HUES6 (cell line): ENCODE results near the gene PAQR6.

Experiments used
- H3K27ac ChIP-seq: 2 replicates; pipeline ENCODE4 v1.7.0; 2013; ENCODE audit warnings: low read depth, mild to moderate bottlenecking, low read length, inconsistent platforms
- H3K27me3 ChIP-seq: 2 replicates; pipeline ENCODE4 v1.6.1; 2013; ENCODE audit warnings: low read length; ENCODE audit not compliant: control insufficient read depth, insufficient read depth
- H3K36me3 ChIP-seq: 2 replicates; pipeline ENCODE4 v1.6.1; 2013; ENCODE audit warnings: low read length; ENCODE audit not compliant: control insufficient read depth, insufficient read depth
- H3K4me1 ChIP-seq: 2 replicates; pipeline ENCODE4 v1.6.1; 2013; ENCODE audit warnings: low read length; ENCODE audit not compliant: control insufficient read depth, insufficient read depth
- H3K4me3 ChIP-seq: 2 replicates; pipeline ENCODE4 v1.5.1; 2013; ENCODE audit warnings: low read depth, low read length
- H3K9ac ChIP-seq: one replicate; pipeline ENCODE4 v1.6.1; 2013; ENCODE audit warnings: mild to moderate bottlenecking, low read length
- H3K9me3 ChIP-seq: 2 replicates; pipeline ENCODE4 v1.6.1; 2013; ENCODE audit warnings: low read depth, low read length; ENCODE audit not compliant: control insufficient read depth, insufficient read depth

The PAQR6 gene

DNA sequence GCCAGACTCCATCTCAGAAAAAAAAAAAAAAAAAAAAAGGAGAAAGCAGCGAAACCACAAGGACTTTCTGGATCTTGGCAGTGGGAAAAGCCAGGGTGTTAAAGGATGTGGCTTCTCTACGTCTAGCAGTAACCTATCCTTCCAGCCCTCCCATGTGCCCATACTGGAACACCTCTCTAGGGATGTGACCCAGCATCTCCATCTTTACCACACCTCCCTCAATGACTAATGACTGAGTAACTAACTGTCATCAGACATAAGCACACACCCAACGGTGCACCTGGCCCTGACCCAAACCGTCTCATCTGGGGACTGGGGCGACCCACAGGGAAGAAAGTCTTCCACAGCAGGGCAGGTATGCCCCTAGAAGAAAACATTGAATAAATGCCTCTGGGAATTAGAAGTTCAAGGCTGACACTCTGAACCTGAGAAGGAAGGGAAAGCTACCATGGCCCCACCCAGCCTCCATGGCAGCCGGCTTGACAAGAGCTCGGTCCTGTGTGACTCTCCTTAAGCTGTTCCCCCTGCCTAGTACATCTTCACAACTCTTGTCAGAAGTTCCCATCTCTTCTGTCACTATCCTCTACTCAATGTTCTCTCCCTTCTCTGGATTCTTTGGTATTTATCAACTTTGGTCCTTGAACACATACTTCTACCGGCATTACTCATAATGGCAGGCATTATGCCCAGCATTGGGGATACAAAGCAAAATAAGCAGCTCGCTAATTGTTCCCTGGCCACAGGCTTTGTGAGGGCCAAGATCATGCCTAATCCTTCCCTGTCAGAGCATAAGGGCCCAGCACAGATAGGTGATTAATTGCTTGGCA lies 14.8 kb upstream of the PAQR6 start:
- Histone ChIP-seq H3K27me3 (no peaks in the 10 kb centered on the region), H3K27ac (no peak overlapping the region), H3K9ac (no peak overlapping the region), H3K4me3 (no peak overlapping the region), H3K36me3 (peaks cover 95% of the 10 kb centered on the region), H3K4me1 (no peaks in the 10 kb centered on the region), H3K9me3 (no peaks in the 10 kb centered on the region)

DNA sequence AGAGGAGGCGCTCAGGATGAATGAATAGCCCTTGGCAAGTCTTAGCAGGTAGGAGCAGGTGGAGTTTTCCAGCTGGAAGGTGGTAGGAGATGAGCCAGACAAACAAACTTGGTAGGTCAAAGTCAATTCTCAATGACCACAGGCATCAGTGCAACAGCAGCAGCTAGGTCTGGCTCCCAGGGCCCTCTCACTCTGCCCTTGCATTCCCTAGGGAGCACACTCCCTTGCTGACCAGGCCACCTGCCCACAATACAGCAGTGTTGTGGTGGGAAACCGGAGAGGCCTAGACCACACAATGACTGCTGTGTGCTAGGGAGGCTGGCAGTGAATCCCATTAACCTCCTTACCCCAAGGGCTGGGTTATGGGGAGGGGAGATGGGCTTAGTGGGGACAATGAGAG lies 13.0 kb upstream of the PAQR6 start:
- no peak overlapping the region for H3K27ac ChIP-seq
- no peaks in the 10 kb centered on the region for H3K4me1 ChIP-seq
- H3K4me3 ChIP-seq, result no peak overlapping the region
- peaks cover 95% of the 10 kb centered on the region for H3K36me3 ChIP-seq
- no peaks in the 10 kb centered on the region for H3K27me3 ChIP-seq
- no peaks in the 10 kb centered on the region for H3K9me3 ChIP-seq
- H3K9ac ChIP-seq, result no peak overlapping the region

DNA sequence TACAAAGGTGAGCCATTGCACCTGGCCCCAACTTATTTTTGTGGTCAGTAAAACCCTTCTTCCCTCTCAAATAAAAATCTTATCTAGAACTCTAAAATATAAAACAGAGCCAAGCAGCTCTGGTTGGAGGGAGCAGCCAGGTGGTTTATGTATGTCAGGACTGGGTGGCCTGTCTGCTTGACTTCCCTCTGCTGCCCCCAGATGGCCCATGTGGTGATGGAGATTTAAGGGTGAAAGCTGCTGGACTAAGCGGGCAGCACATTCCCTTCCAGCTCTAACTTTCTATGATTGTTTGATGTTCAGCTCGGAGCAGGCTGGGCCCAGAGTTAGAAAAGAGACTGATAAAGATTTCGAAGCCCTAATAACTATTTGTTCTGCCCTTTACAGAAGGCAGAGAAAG lies 11.9 kb upstream of the PAQR6 start:
- Histone ChIP-seq H3K9me3 (no peaks in the 10 kb centered on the region), H3K4me1 (no peaks in the 10 kb centered on the region), H3K36me3 (peaks cover 89% of the 10 kb centered on the region), H3K4me3 (no peak overlapping the region), H3K9ac (no peak overlapping the region), H3K27ac (no peak overlapping the region), H3K27me3 (no peaks in the 10 kb centered on the region)

DNA sequence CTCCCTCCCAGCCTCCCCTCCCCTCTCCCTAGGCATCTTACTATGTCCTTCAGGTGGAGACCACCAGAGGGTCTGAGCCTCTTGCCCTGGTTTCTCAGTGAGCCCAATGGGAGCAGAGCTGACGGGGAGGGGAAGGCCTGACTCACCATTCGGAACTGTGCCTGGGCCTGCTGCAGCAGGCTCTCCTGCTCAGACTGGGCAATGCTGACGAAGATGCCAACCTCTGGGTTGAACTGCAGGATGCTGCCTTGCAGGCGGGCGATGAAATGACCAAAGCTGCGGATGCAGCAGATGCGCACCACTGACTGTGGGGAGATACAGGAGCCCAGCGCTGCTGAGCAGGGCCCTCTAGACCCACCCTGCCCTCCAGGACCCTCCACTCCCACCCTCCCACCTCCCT lies 11.0 kb upstream of the PAQR6 start:
- Histone ChIP-seq H3K4me3 (no peak overlapping the region), H3K9ac (no peak overlapping the region), H3K27ac (no peak overlapping the region), H3K27me3 (no peaks in the 10 kb centered on the region), H3K36me3 (peaks cover 85% of the 10 kb centered on the region), H3K9me3 (no peaks in the 10 kb centered on the region), H3K4me1 (no peaks in the 10 kb centered on the region)

DNA sequence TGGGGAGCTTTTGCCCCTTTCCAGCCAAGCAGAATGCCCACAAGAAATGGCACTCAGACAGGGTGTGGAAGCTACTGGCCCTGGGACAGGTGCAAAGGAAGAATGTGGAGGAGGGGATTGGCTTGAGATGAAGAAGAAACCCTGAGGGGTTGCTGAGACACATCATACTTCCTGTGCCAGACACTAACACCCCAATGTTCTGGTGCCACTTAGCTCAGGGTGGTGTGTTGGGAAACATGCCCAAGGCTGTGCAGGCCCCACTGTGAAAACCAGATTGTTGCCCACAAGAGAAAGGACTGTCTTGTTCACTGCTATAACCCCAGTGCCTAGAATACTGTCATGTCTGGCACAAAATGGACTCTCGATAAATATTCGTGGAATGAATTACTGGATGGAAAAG lies 9.9 kb upstream of the PAQR6 start:
- Histone ChIP-seq H3K27me3 (no peaks in the 10 kb centered on the region), H3K9ac (no peak overlapping the region), H3K4me1 (no peaks in the 10 kb centered on the region), H3K27ac (no peak overlapping the region), H3K4me3 (no peak overlapping the region), H3K9me3 (no peaks in the 10 kb centered on the region), H3K36me3 (peaks cover 85% of the 10 kb centered on the region)

DNA sequence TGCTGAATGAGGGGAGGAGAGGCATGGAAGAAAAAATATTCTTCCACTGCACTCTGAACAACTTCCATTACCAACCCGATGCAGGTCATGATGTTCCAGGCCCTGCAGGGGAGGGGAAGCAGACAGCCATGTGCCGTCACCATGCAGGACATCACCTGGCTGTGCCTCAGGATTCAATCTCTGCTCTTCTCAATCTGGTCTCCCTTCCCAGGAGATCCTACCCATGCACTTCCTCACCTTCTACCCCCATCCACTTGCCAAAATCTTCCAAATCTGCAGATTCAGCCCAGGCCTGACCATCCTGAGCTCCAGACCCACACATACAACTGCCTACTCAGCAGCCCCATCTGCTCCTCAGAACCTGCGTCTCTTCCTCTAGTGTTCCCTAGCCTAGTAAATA lies 5.8 kb upstream of the PAQR6 start:
- H3K27me3 ChIP-seq, result no peaks in the 10 kb centered on the region
- H3K27ac ChIP-seq, result no peak overlapping the region
- no peaks in the 10 kb centered on the region for H3K9me3 ChIP-seq
- H3K9ac ChIP-seq, result no peak overlapping the region
- peaks cover 87% of the 10 kb centered on the region for H3K36me3 ChIP-seq
- no peak overlapping the region for H3K4me3 ChIP-seq
- no peaks in the 10 kb centered on the region for H3K4me1 ChIP-seq

DNA sequence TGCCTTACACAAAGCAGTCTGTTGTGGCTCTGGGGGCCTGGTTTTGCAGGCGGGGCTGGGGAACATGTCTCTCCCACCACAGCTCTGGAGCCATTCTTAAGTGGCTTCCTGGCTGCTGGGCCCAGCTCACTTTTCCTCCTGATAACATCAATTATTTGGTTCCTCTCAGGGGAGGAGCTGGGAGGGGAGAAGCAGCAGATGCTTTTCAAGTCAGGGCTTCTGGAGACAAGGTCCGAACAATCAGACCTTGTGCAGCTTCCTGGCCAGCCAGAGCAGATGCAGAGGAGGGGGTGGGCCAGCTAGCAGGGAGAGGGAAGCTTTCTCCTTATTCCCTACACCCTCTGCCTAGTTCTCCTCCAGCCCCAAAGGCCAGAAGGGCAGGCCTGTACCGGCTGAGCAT lies 3.7 kb upstream of the PAQR6 start:
- peaks cover 66% of the 10 kb centered on the region for H3K36me3 ChIP-seq
- no peaks in the 10 kb centered on the region for H3K9me3 ChIP-seq
- H3K4me1 ChIP-seq, result peaks cover 17% of the 10 kb centered on the region
- H3K27me3 ChIP-seq, result no peaks in the 10 kb centered on the region
- no peak overlapping the region for H3K9ac ChIP-seq
- H3K4me3 ChIP-seq, result no peak overlapping the region
- H3K27ac ChIP-seq, result no peak overlapping the region

DNA sequence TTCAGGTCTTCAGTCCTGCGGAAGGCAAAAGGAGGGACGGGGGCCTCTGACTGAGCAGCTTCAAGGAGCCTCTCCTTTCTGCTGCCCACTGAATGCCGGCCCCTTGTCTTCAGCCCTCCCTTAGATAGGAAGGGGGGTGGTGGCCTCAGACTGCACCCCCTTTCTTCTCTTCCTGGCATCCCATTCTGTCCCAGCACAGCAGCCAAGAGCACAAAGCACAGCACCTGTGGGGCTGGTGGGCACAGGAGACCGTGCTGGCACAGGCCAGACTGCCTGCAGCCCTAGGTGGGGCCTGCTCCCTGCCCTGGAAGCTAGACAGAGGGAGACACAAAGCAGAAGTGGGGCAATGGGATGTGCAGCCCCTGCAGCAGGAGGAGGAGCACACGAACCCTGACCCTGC lies 1.7 kb upstream of the PAQR6 start:
- Histone ChIP-seq H3K27ac (no peak overlapping the region), H3K4me3 (no peak overlapping the region), H3K36me3 (peaks cover 56% of the 10 kb centered on the region), H3K4me1 (peaks cover 19% of the 10 kb centered on the region), H3K27me3 (no peaks in the 10 kb centered on the region), H3K9ac (no peak overlapping the region), H3K9me3 (no peaks in the 10 kb centered on the region)

DNA sequence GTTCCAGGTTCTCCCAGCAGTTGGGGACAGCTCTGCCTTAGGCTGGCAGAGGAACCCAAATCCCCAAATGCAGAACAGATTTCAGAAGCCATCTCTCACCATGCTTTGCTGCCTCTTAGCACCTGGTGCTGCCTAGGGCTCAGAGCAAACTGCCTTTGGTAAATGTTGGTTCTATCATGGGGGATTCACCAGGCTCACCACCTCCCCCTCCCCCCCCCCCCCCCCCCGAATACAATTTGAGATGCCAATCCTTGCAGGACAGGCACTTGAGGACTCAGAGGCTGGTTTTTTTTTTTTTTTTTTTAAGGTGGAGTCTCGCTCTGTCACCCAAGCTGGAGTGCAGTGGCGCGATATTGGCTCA lies 447 bp upstream of the PAQR6 start:
- Histone ChIP-seq H3K36me3 (peaks cover 49% of the 10 kb centered on the region), H3K9ac (no peak overlapping the region), H3K27ac (no peak overlapping the region), H3K9me3 (no peaks in the 10 kb centered on the region), H3K27me3 (no peaks in the 10 kb centered on the region), H3K4me1 (peaks cover 19% of the 10 kb centered on the region), H3K4me3 (no peak overlapping the region)

DNA sequence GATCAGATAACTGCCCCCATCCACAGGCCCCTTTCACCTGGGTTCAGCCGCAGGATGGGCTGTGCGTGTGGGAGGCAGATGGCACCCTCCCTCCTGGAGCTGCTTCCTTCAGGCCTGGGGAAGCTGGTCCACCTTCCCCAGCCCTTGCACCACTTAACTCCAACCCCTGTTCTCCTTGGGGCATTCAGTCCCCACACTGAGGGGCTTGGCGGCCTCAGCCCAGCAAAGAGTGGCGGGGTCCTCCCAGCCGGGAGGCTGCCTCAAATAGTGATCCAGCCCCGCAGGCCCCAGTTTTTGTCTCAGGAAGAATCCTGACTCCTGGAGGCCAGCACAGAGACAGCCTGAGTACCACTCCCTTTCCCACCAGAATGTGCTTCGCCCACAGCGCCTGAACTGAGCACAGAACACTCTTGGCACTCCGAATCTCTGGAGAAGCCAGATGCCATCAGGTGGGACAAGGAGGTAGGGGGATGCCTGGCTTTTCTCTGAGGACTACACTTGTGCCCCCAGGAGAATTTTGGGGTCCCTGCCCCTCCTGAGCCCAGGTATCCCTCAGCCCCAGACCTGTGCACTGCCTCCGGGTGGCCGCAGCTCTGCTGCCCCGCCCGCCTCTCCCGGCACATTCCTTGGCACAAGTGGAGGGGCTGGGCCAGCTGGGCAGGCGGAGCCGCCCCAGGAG lies 936 bp downstream of the PAQR6 start:
- Histone ChIP-seq H3K27ac (no peak overlapping the region), H3K9me3 (no peaks in the 10 kb centered on the region), H3K4me1 (peaks cover 19% of the 10 kb centered on the region), H3K27me3 (no peaks in the 10 kb centered on the region), H3K9ac (no peak overlapping the region), H3K4me3 (no peak overlapping the region), H3K36me3 (peaks cover 39% of the 10 kb centered on the region)

DNA sequence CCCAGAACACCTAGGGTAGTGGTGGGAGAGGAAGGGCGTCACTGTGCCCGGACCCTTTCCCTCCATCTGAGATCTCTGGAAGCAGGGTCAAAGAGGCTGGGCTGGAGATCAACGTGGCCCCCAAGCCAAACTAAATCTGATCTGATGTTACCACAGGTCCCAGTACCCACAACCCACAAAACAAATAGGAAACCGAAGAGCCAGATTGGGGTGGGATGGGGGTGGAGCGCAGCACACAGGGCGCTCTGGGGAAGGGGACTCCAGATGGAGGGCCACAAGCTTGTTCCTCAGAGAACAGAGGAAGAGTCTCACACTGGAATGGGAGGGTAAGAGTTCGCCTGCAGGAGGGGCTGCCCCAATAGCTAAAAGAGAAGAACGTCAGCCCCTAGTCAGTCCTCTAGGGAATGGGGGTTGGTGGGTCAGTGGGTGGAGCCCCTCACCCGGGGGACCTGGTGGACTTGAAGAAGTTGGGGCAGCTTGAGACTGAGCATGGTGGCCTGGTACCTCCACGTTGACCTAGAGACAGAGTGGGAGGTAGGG lies 1.5 kb downstream of the PAQR6 start:
- no peaks in the 10 kb centered on the region for H3K27me3 ChIP-seq
- H3K9ac ChIP-seq, result no peak overlapping the region
- no peaks in the 10 kb centered on the region for H3K9me3 ChIP-seq
- no peak overlapping the region for H3K27ac ChIP-seq
- H3K36me3 ChIP-seq, result peaks cover 33% of the 10 kb centered on the region
- H3K4me3 ChIP-seq, result no peak overlapping the region
- peaks cover 19% of the 10 kb centered on the region for H3K4me1 ChIP-seq
